ENCODE data around the gene OSBPL10. TPM values are rescaled to one million over a fixed set of nuclear protein-coding genes. Genes with fewer than 3 reads are reported as not detected.
A peak's percentile ranks its signal among the peaks of the same experiment; 100 is the strongest.
"Not testable (repeated sequence)": the region's sequence is repeated elsewhere in the genome, so short reads cannot be mapped to it uniquely, and the experiment has no call there.

OSBPL10 gene
- total RNA-seq, 1 experiment from 2014 or later, result 48.0 TPM

GRCh38 chr3:31999907-32000439, 18.9 kb upstream of the OSBPL10 start:
- H3K27me3 ChIP-seq (ENCODE audit: low read length), result no peaks in the 10 kb centered on the region
- no peak overlapping the region for H2AFZ ChIP-seq (ENCODE audit: low read length)
- TF ChIP-seq, protein P1, sequence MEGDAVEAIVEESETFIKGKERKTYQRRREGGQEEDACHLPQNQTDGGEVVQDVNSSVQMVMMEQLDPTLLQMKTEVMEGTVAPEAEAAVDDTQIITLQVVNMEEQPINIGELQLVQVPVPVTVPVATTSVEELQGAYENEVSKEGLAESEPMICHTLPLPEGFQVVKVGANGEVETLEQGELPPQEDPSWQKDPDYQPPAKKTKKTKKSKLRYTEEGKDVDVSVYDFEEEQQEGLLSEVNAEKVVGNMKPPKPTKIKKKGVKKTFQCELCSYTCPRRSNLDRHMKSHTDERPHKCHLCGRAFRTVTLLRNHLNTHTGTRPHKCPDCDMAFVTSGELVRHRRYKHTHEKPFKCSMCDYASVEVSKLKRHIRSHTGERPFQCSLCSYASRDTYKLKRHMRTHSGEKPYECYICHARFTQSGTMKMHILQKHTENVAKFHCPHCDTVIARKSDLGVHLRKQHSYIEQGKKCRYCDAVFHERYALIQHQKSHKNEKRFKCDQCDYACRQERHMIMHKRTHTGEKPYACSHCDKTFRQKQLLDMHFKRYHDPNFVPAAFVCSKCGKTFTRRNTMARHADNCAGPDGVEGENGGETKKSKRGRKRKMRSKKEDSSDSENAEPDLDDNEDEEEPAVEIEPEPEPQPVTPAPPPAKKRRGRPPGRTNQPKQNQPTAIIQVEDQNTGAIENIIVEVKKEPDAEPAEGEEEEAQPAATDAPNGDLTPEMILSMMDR (conservative IDR thresholded peaks at IDR 0.05; ENCODE audit: low read depth, low read length), result no peak
- TF ChIP-seq EZH2phosphoT487 (IDR thresholded peaks at IDR 0.05; ENCODE audit: borderline replicate concordance, low read length), result no peak
- no peak for TF ChIP-seq EZH2 (IDR thresholded peaks at IDR 0.05; ENCODE audit: low read length, unreplicated experiment)
- no peaks in the 10 kb centered on the region for H3K79me2 ChIP-seq (ENCODE audit: low read length)
- ChIA-PET POLR2A (ENCODE audit: unreplicated experiment) (no interaction called here), CTCF (no interaction called here)
- H3K4me3 ChIP-seq (ENCODE audit: low read length), result no peak overlapping the region
- H3K9ac ChIP-seq (ENCODE audit: low read length), result no peak overlapping the region
- H3K4me1 ChIP-seq (ENCODE audit: insufficient read depth, low read length), result no peaks in the 10 kb centered on the region
- no peaks in the 10 kb centered on the region for H3K36me3 ChIP-seq (ENCODE audit: low read depth, low read length)
- H4K20me1 ChIP-seq (ENCODE audit: low read length), result no peaks in the 10 kb centered on the region
- H3K4me2 ChIP-seq (ENCODE audit: low read length), result no peak overlapping the region
- intact Hi-C loops (cut with micrococcal nuclease), result no loop called here
- no peaks in the 10 kb centered on the region for H3K9me3 ChIP-seq (ENCODE audit: low read length)
- no peaks in the 10 kb centered on the region for H3K9me2 ChIP-seq (replicated peaks; ENCODE audit: low read length)
- no TSS peak for BruUV-seq (replicated peaks)
- H3K27ac ChIP-seq (ENCODE audit: low read length), result no peak overlapping the region
- ATAC-seq (peak; percentile 62), DNase-seq (no peak)
- no peaks in the 10 kb centered on the region for H3F3A ChIP-seq (ENCODE audit: low read length, unreplicated experiment)

- no peak overlapping the region for H2AFZ ChIP-seq (ENCODE audit: low read length)
- H3F3A ChIP-seq (ENCODE audit: low read length, unreplicated experiment), result no peaks in the 10 kb centered on the region
- intact Hi-C loops (cut with micrococcal nuclease), result no loop called here
- H3K36me3 ChIP-seq (ENCODE audit: low read depth, low read length), result no peaks in the 10 kb centered on the region; the same call in 1 of the 2 replicates
- H3K4me3 ChIP-seq (ENCODE audit: low read length), result no peak overlapping the region
- H3K4me2 ChIP-seq (ENCODE audit: low read length), result no peak overlapping the region
- no peaks in the 10 kb centered on the region for H3K9me3 ChIP-seq (ENCODE audit: low read length)
- no peak for ATAC-seq
- CTCF ChIA-PET, result no interaction called here
- DNase-seq, result no peak
- TF ChIP-seq EZH2 (IDR thresholded peaks at IDR 0.05; ENCODE audit: low read length, unreplicated experiment), result no peak
- TF ChIP-seq, protein P1 (conservative IDR thresholded peaks at IDR 0.05; ENCODE audit: low read depth, low read length), result no peak
- TF ChIP-seq EZH2phosphoT487 (IDR thresholded peaks at IDR 0.05; ENCODE audit: borderline replicate concordance, low read length), result no peak
- no peaks in the 10 kb centered on the region for H3K27me3 ChIP-seq (ENCODE audit: low read length)
- H3K79me2 ChIP-seq (ENCODE audit: low read length), result no peaks in the 10 kb centered on the region
- no peaks in the 10 kb centered on the region for H3K9me2 ChIP-seq (replicated peaks; ENCODE audit: low read length)
- no TSS peak for BruUV-seq (replicated peaks)
- POLR2A ChIA-PET (ENCODE audit: unreplicated experiment), result no interaction called here
- no peak overlapping the region for H3K9ac ChIP-seq (ENCODE audit: low read length)
- no peaks in the 10 kb centered on the region for H4K20me1 ChIP-seq (ENCODE audit: low read length)
- no peaks in the 10 kb centered on the region for H3K4me1 ChIP-seq (ENCODE audit: insufficient read depth, low read length)
- no peak overlapping the region for H3K27ac ChIP-seq (ENCODE audit: low read length)
Observed at GRCh38 chr3:31997500-31997899, 16.4 kb upstream of the OSBPL10 start.

- no peak for TF ChIP-seq EZH2phosphoT487 (IDR thresholded peaks at IDR 0.05; ENCODE audit: borderline replicate concordance, low read length)
- TF ChIP-seq, protein P1 (conservative IDR thresholded peaks at IDR 0.05; ENCODE audit: low read depth, low read length), result no peak
- no peak for TF ChIP-seq EZH2 (IDR thresholded peaks at IDR 0.05; ENCODE audit: low read length, unreplicated experiment)
- Histone ChIP-seq H3K9me3 (ENCODE audit: low read length) (0 out of 2 replicates have a peak, but pooled peaks cover 3% of the 10 kb centered on the region), H2AFZ (ENCODE audit: low read length) (no peak overlapping the region), H3K36me3 (ENCODE audit: low read depth, low read length) (no peaks in the 10 kb centered on the region; the same call in 1 of the 2 replicates), H4K20me1 (ENCODE audit: low read length) (no peaks in the 10 kb centered on the region), H3K9me2 (replicated peaks; ENCODE audit: low read length) (no peaks in the 10 kb centered on the region), H3K9ac (ENCODE audit: low read length) (no peak overlapping the region), H3K4me2 (ENCODE audit: low read length) (no peak overlapping the region), H3K27ac (ENCODE audit: low read length) (no peak overlapping the region), H3K4me3 (ENCODE audit: low read length) (no peak overlapping the region), H3F3A (ENCODE audit: low read length, unreplicated experiment) (no peaks in the 10 kb centered on the region), H3K27me3 (ENCODE audit: low read length) (no peaks in the 10 kb centered on the region), H3K79me2 (ENCODE audit: low read length) (no peaks in the 10 kb centered on the region), H3K4me1 (ENCODE audit: insufficient read depth, low read length) (no peaks in the 10 kb centered on the region)
- ATAC-seq (no peak), DNase-seq (no peak)
- intact Hi-C loops (cut with micrococcal nuclease), result no loop called here
- no TSS peak for BruUV-seq (replicated peaks)
- ChIA-PET POLR2A (ENCODE audit: unreplicated experiment) (no interaction called here), CTCF (no interaction called here)
Observed at GRCh38 chr3:31996195-31996594, 15.1 kb upstream of the OSBPL10 start.

- H3K4me2 ChIP-seq (ENCODE audit: low read length); BruUV-seq (replicated peaks); H3F3A ChIP-seq (ENCODE audit: low read length, unreplicated experiment); H2AFZ ChIP-seq (ENCODE audit: low read length); CTCF ChIA-PET; H3K27ac ChIP-seq (ENCODE audit: low read length); DNase-seq; H3K9me3 ChIP-seq (ENCODE audit: low read length); H3K4me1 ChIP-seq (ENCODE audit: insufficient read depth, low read length); H3K79me2 ChIP-seq (ENCODE audit: low read length); H4K20me1 ChIP-seq (ENCODE audit: low read length); intact Hi-C loops (cut with micrococcal nuclease); H3K9ac ChIP-seq (ENCODE audit: low read length); ATAC-seq; H3K9me2 ChIP-seq (replicated peaks; ENCODE audit: low read length); H3K4me3 ChIP-seq (ENCODE audit: low read length); POLR2A ChIA-PET (ENCODE audit: unreplicated experiment); H3K36me3 ChIP-seq (ENCODE audit: low read depth, low read length); H3K27me3 ChIP-seq (ENCODE audit: low read length): not testable (repeated sequence)
Observed at GRCh38 chr3:31995026-31995425, 14.0 kb upstream of the OSBPL10 start.

Measured in PC-3 (cell line).